Vagina (tissue), 2 donors: ENCODE results near the gene TK2. TPM values are rescaled to one million over a fixed set of nuclear protein-coding genes. Genes with fewer than 3 reads are reported as not detected.

ENCODE experiments used
- DNase-seq, 2 donors: peaks; one replicate each; pipeline ENCODE4 v3.0.0-alpha.2; 2017; ENCODE audit errors: extremely low spot score in 2 of 2
- H3K27ac ChIP-seq: fragments of 200-600 bp; sonication (generic); one replicate; pipeline ENCODE4 v1.5.1; 2019
- H3K27me3 ChIP-seq: fragments of 200-600 bp; sonication (generic); one replicate; pipeline ENCODE4 v1.5.1; 2019
- H3K36me3 ChIP-seq, 2 donors: fragments of 200-600 bp; sonication (generic); one replicate each; pipeline ENCODE4 v1.5.1; 2017 to 2019
- H3K4me1 ChIP-seq: fragments of 200-600 bp; sonication (generic); one replicate; pipeline ENCODE4 v1.5.1; 2019
- H3K4me3 ChIP-seq, 2 donors: fragments of 200-600 bp; sonication (generic); 1 replicate in 1 of 2; 2 replicates in 1 of 2; pipeline ENCODE4 v1.5.1; 2016 to 2019
- H3K9me3 ChIP-seq: fragments of 200-600 bp; sonication (generic); one replicate; pipeline ENCODE4 v1.5.1; 2019
- POLR2A ChIP-seq, 2 donors: fragments of 450-650 bp; IDR thresholded peaks; one replicate each; pipeline ENCODE4 v1.6.1; 2017; ENCODE audit warnings: antibody characterized with exemption in 2 of 2, mild to moderate bottlenecking in 2 of 2, moderate library complexity in 2 of 2
- POLR2AphosphoS5 ChIP-seq, 2 donors: sonication (generic); formaldehyde crosslinking; IDR thresholded peaks; one replicate each; pipeline ENCODE4 v1.9.0; 2017; ENCODE audit warnings: antibody characterized with exemption in 2 of 2, mild to moderate bottlenecking in 2 of 2, low read depth in 1 of 2; ENCODE audit not compliant: insufficient read depth in 1 of 2
- intact Hi-C: fragments of 100-400 bp; cut with DNase I; formaldehyde crosslinking; loops from one replicate; pipeline ENCODE4 v1.15.1; 2023
- total RNA-seq: library from RNA; depleted of rRNA; stranded (reverse); fragments of >200 nt; gene quantifications from one replicate; pipeline ENCODE4 v1.2.3, GENCODE V29; 2016
- TF ChIP-seq, protein P1 (sequence below), 3 experiments: fragments of 450-650 bp in 2 of 3; fragments of 200-600 bp in 1 of 3; sonication (generic) in 1 of 3; IDR thresholded peaks; one replicate each; pipeline ENCODE4 v1.5.1; 2017 to 2019; ENCODE audit warnings: antibody characterized with exemption in 3 of 3, mild to moderate bottlenecking in 2 of 3, moderate library complexity in 2 of 3

Gene TK2
- total RNA-seq, 1 donor from 2014 or later, result 43.2 TPM

DNA sequence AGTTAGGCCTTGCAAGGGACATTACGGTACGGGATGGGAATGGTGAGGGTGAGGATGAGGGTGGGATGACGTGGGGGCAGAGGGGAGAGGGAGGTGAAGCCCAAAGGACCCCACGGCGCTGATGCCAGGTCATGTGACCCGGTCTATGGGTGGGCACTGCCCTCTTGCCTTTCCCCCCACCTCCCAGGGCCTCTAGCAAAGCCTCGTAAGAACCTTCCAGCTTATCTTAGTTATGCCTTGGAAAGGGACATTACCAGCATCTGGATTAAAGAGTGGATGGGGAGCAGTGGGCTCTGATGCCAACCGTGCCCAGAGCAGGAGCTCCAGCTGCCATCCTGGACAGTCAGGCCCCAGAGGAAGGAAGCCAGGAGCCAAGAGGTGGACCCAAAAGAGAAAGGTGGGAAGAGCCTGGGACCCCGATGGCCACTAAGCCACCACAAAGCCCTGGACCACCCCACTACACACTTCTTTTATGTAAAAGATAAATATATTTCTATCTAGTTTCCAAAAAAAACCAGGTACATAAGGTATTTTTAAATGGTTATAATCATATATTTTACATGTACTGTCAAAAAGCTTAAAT is 40.9 kb downstream of the TK2 start:
- Histone ChIP-seq H3K36me3 (no peaks in the 10 kb centered on the region), H3K27ac (no peak overlapping the region), H3K4me1 (peaks cover 48% of the 10 kb centered on the region), H3K27me3 (no peaks in the 10 kb centered on the region), H3K9me3 (no peaks in the 10 kb centered on the region), H3K4me3 (no peak overlapping the region)
- intact Hi-C loops, result loop anchor here (10.0 kb wide), 1 partner anchor 46 kb away; the partner anchor contains the start of genes CKLF and TK2
- DNase-seq, result no peak
- TF ChIP-seq POLR2AphosphoS5 (IDR thresholded peaks at IDR 0.05; ENCODE audit: insufficient read depth in 1 of 2, low read depth in 1 of 2), result no peak

DNA sequence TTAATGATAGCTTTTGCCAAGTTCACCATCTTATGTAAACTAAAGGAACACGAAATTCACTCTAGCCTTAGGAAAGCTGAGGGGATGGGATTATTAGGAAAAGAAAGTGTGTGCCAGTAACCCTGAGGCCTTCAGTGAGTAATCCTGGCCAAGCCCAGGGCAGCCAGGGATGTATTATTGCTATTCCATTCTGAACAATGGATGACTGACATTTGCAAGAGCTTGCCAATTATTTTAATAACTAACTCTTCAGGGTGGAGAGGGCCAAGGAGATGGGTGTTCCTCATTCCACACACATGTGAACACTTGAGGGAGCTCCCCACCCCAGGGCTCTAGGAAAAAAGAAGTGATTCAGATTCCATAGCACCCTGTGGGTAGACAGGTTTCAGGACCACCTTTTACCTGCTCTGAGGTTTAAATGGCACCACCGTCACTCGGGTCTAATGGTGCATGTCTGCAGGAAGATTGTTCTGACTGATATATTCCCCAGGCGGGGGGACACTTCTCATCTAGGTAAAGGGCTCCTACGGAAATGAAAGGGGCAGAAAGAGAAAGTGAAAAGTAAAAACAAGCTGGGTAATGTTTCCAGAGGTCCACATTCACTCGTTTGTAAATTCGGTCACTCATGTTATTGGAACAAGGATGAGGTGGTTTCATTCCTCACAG is 41.5 kb downstream of the TK2 start:
- H3K36me3 ChIP-seq, result no peaks in the 10 kb centered on the region
- peaks cover 53% of the 10 kb centered on the region for H3K4me1 ChIP-seq
- intact Hi-C loops, result loop anchor here (10.0 kb wide), 1 partner anchor 46 kb away; the partner anchor contains the start of genes CKLF and TK2
- H3K27me3 ChIP-seq, result no peaks in the 10 kb centered on the region
- no peaks in the 10 kb centered on the region for H3K9me3 ChIP-seq
- H3K27ac ChIP-seq, result no peak overlapping the region
- DNase-seq, result no peak
- H3K4me3 ChIP-seq, result no peak overlapping the region
- peak in 1 of 2 donors; percentile 79 for TF ChIP-seq POLR2AphosphoS5 (IDR thresholded peaks at IDR 0.05; ENCODE audit: insufficient read depth in 1 of 2, low read depth in 1 of 2)
- TF ChIP-seq, protein P1, sequence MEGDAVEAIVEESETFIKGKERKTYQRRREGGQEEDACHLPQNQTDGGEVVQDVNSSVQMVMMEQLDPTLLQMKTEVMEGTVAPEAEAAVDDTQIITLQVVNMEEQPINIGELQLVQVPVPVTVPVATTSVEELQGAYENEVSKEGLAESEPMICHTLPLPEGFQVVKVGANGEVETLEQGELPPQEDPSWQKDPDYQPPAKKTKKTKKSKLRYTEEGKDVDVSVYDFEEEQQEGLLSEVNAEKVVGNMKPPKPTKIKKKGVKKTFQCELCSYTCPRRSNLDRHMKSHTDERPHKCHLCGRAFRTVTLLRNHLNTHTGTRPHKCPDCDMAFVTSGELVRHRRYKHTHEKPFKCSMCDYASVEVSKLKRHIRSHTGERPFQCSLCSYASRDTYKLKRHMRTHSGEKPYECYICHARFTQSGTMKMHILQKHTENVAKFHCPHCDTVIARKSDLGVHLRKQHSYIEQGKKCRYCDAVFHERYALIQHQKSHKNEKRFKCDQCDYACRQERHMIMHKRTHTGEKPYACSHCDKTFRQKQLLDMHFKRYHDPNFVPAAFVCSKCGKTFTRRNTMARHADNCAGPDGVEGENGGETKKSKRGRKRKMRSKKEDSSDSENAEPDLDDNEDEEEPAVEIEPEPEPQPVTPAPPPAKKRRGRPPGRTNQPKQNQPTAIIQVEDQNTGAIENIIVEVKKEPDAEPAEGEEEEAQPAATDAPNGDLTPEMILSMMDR (IDR thresholded peaks at IDR 0.05), result no peak

DNA sequence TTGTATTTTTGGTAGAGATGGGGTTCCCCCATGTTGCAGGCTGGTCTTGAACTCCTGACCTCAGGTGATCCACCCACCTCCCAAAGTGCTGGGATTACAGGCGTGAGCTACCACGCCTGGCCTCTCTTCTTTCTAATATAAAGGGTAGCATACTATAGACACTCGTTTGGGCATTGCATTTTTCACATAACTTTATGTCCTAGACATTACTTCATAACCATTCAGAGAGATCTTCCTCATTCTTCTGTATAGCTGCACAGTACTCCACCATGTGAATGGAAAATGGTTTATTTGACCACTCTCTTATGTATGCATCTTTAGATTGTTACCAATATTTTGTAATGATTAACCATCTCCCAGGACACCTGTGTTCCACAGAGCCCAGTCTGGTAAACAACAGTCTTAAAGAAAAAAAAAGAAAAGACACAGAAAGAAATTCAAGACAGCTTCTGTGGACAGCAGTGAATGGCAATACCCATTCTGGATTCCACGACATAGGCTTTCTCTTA is 42.1 kb downstream of the TK2 start:
- peaks cover 53% of the 10 kb centered on the region for H3K4me1 ChIP-seq
- H3K27me3 ChIP-seq, result no peaks in the 10 kb centered on the region
- no peak for DNase-seq
- intact Hi-C loops, result loop anchor here (10.0 kb wide), 1 partner anchor 47 kb away; the partner anchor contains the start of genes CKLF and TK2
- H3K9me3 ChIP-seq, result no peaks in the 10 kb centered on the region
- H3K27ac ChIP-seq, result no peak overlapping the region
- TF ChIP-seq, protein P1 (IDR thresholded peaks at IDR 0.05), result no peak
- TF ChIP-seq POLR2A (IDR thresholded peaks at IDR 0.05) (no peak), POLR2AphosphoS5 (IDR thresholded peaks at IDR 0.05; ENCODE audit: insufficient read depth in 1 of 2, low read depth in 1 of 2) (no peak)
- no peaks in the 10 kb centered on the region for H3K36me3 ChIP-seq
- no peak overlapping the region for H3K4me3 ChIP-seq

DNA sequence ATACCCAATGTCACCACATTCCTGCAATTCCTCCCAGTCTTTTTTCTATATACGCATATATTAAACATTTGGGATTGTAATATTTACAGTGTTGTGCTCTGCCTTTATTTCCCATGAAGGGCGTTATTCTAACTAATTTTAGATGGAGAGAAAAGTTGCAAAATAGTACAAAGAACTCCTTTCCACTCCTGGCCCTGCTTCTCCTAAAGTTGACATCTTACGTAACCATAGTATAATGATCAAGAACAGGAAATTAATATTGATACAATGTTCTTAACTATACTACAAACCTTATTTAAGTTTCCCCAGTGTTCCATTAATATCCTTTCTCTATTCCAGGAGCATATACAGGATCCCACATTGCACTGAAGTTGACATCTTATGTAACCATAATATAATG is 46.3 kb downstream of the TK2 start:
- H3K36me3 ChIP-seq, result no peaks in the 10 kb centered on the region
- no peaks in the 10 kb centered on the region for H3K9me3 ChIP-seq
- H3K27ac ChIP-seq, result peak overlapping the region; percentile 69
- H3K4me1 ChIP-seq, result peaks cover 31% of the 10 kb centered on the region
- no peak for TF ChIP-seq POLR2A (IDR thresholded peaks at IDR 0.05)
- TF ChIP-seq, protein P1 (IDR thresholded peaks at IDR 0.05), result no peak
- no peak for TF ChIP-seq POLR2AphosphoS5 (IDR thresholded peaks at IDR 0.05; ENCODE audit: insufficient read depth in 1 of 2, low read depth in 1 of 2)
- DNase-seq, result no peak
- no peak overlapping the region for H3K4me3 ChIP-seq
- intact Hi-C loops, result loop anchor here (10.0 kb wide), 1 partner anchor 51 kb away; the partner anchor contains the start of genes CKLF and TK2
- no peaks in the 10 kb centered on the region for H3K27me3 ChIP-seq

DNA sequence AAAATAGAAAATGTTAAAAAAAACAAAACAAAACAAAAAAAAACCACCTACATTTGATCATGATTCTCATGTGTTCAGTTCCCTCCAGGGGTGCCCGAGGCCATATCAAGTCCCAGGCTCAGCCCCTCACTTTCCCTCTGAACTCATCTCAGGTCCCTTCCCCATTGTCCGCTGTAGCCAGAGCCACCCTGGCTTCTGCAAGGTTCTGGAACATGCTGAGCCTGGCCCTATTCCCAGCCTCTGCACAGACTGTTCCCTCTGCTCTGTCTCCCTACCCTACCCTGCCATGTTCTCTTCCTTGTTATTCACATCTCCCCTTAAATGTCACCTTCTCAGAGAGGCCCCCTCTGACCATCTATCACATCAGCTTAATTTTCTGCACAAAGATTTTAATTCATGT is 46.9 kb downstream of the TK2 start:
- H3K4me3 ChIP-seq, result no peak overlapping the region
- intact Hi-C loops, result loop anchor here (10.0 kb wide), 1 partner anchor 52 kb away; the partner anchor contains the start of genes CKLF and TK2
- TF ChIP-seq, protein P1 (IDR thresholded peaks at IDR 0.05), result no peak
- TF ChIP-seq POLR2A (IDR thresholded peaks at IDR 0.05) (no peak), POLR2AphosphoS5 (IDR thresholded peaks at IDR 0.05; ENCODE audit: insufficient read depth in 1 of 2, low read depth in 1 of 2) (no peak)
- no peaks in the 10 kb centered on the region for H3K27me3 ChIP-seq
- H3K27ac ChIP-seq, result peak overlapping the region; percentile 69
- no peak for DNase-seq
- H3K9me3 ChIP-seq, result no peaks in the 10 kb centered on the region
- peaks cover 25% of the 10 kb centered on the region for H3K4me1 ChIP-seq
- H3K36me3 ChIP-seq, result no peaks in the 10 kb centered on the region
